ENCODE measurements around the gene CRABP1.

- TF ChIP-seq FOXP2 (optimal IDR thresholded peaks at IDR 0.05; ENCODE audit: borderline replicate concordance, extremely low read depth, extremely low read length, insufficient read depth) = no peak
- TF ChIP-seq POLR2AphosphoS5 (IDR thresholded peaks at IDR 0.05; ENCODE audit: low read depth, low read length) = no peak
These were observed 20.0 kb upstream of the CRABP1 start for GRCh38 chr15:78320183-78320582.
